Activated effector memory CD4-positive, alpha-beta T cell treated with Interleukin-2 at 50 U/mL for 16 hours (primary cell): ENCODE data around the gene CCDC188.

Source experiments
- DNase-seq: peaks from one replicate; pipeline ENCODE4 v3.0.0-alpha.2; 2020

Gene CCDC188

GRCh38 chr22:20147237-20147988 lies 3.4 kb downstream of the CCDC188 start:
- DNase-seq, result no peak

GRCh38 chr22:20146777-20147176 lies 4.1 kb downstream of the CCDC188 start:
- no peak for DNase-seq

GRCh38 chr22:20145832-20146223 lies 5.0 kb downstream of the CCDC188 start:
- no peak for DNase-seq

GRCh38 chr22:20145206-20145831 lies 5.5 kb downstream of the CCDC188 start:
- DNase-seq, result no peak

- DNase-seq, result no peak
Observed at GRCh38 chr22:20143883-20144665, 6.8 kb downstream of the CCDC188 start.

- no peak for DNase-seq
Observed at GRCh38 chr22:20142711-20143621, 7.9 kb downstream of the CCDC188 start.

GRCh38 chr22:20141186-20142077 lies 9.4 kb downstream of the CCDC188 start:
- no peak for DNase-seq

- no peak for DNase-seq
Observed at GRCh38 chr22:20140521-20140964, 10.3 kb downstream of the CCDC188 start.

- DNase-seq, result no peak
Observed at GRCh38 chr22:20140107-20140445, 10.8 kb downstream of the CCDC188 start.

- DNase-seq, result no peak
Observed at GRCh38 chr22:20139391-20140106, 11.3 kb downstream of the CCDC188 start.

GRCh38 chr22:20138868-20139267 lies 12.0 kb downstream of the CCDC188 start:
- DNase-seq, result no peak

- no peak for DNase-seq
Observed at GRCh38 chr22:20138417-20138738, 12.5 kb downstream of the CCDC188 start.

GRCh38 chr22:20137671-20138416 lies 13.0 kb downstream of the CCDC188 start:
- DNase-seq, result no peak

- DNase-seq, result no peak
Observed at GRCh38 chr22:20137113-20137512, 13.7 kb downstream of the CCDC188 start.

GRCh38 chr22:20136603-20136873 lies 14.3 kb downstream of the CCDC188 start:
- no peak for DNase-seq

- DNase-seq, result no peak
Observed at GRCh38 chr22:20135806-20136602, 14.9 kb downstream of the CCDC188 start.

GRCh38 chr22:20135265-20135664 lies 15.6 kb downstream of the CCDC188 start:
- no peak for DNase-seq

- no peak for DNase-seq
Observed at GRCh38 chr22:20133930-20134549, 16.8 kb downstream of the CCDC188 start.

GRCh38 chr22:20132686-20133246 lies 18.1 kb downstream of the CCDC188 start:
- DNase-seq, result no peak
